Fibroblast of lung (primary cell): ENCODE data around the gene ZNF282. TPM values are rescaled to one million over a fixed set of nuclear protein-coding genes. Genes with fewer than 3 reads are reported as not detected.
A peak's percentile ranks its signal among the peaks of the same experiment; 100 is the strongest.

Experiments used
- DNase-seq, 2 donors: peaks; one replicate each; pipeline versions ENCODE4 v3.0.0 to v3.0.0-alpha.2; 2010; ENCODE audit warnings: low read depth in 2 of 2
- H2AFZ ChIP-seq: 2 replicates; pipeline ENCODE4 v1.5.1; 2012; ENCODE audit warnings: low read length, control low read depth, inconsistent platforms
- H3K27ac ChIP-seq: 2 replicates; pipeline ENCODE4 v1.5.1; 2011; ENCODE audit warnings: low read length, control low read depth; ENCODE audit not compliant: insufficient read depth
- H3K27me3 ChIP-seq: 2 replicates; pipeline ENCODE4 v1.5.1; 2011; ENCODE audit warnings: mild to moderate bottlenecking, low read length; ENCODE audit not compliant: control insufficient read depth, insufficient read depth
- H3K36me3 ChIP-seq: 2 replicates; pipeline ENCODE4 v1.5.1; 2011; ENCODE audit warnings: low read length; ENCODE audit not compliant: control insufficient read depth, insufficient read depth
- H3K4me1 ChIP-seq: 2 replicates; pipeline ENCODE4 v1.5.1; 2011; ENCODE audit warnings: low read length; ENCODE audit not compliant: control insufficient read depth, insufficient read depth; ENCODE audit errors: extremely low read depth
- H3K4me2 ChIP-seq: 2 replicates; pipeline ENCODE4 v1.5.1; 2011; ENCODE audit warnings: low read length, control low read depth; ENCODE audit not compliant: insufficient read depth; ENCODE audit errors: extremely low read depth
- H3K4me3 ChIP-seq, 4 experiments: fragments of 200-600 bp in 1 of 4; sonication (generic) in 1 of 4; replicated peaks in 1 of 4; 2 replicates each; pipeline ENCODE4 v1.5.1; 2011 to 2016; ENCODE audit warnings: low read length in 4 of 4, low read depth in 3 of 4, mild to moderate bottlenecking in 3 of 4, control low read depth in 2 of 4, inconsistent platforms in 1 of 4, mixed read lengths in 1 of 4; ENCODE audit not compliant: insufficient read depth in 1 of 4; ENCODE audit errors: control extremely low read depth in 1 of 4
- H3K79me2 ChIP-seq: 2 replicates; pipeline ENCODE4 v1.5.1; 2012; ENCODE audit warnings: mild to moderate bottlenecking, low read length, inconsistent platforms; ENCODE audit not compliant: control insufficient read depth, insufficient read depth
- H3K9ac ChIP-seq: 2 replicates; pipeline ENCODE4 v1.5.1; 2011; ENCODE audit warnings: mild to moderate bottlenecking, low read length, control low read depth; ENCODE audit not compliant: insufficient read depth
- H3K9me3 ChIP-seq: 2 replicates; pipeline ENCODE4 v1.5.1; 2012; ENCODE audit warnings: low read depth, low read length; ENCODE audit not compliant: control insufficient read depth, insufficient read depth
- H4K20me1 ChIP-seq: 2 replicates; pipeline ENCODE4 v1.5.1; 2011; ENCODE audit warnings: low read length; ENCODE audit not compliant: control insufficient read depth, insufficient read depth; ENCODE audit errors: extremely low read depth
- EZH2 ChIP-seq: IDR thresholded peaks from 2 replicates; pipeline ENCODE4 v1.5.1; 2012; ENCODE audit warnings: low read length, control low read depth, mild to moderate bottlenecking; ENCODE audit errors: missing control alignments
- polyA minus RNA-seq: library from RNA; depleted of rRNA, polyadenylated mRNA; stranded (reverse); fragments of >200 nt; gene quantifications from 2 replicates; pipeline ENCODE4 v1.2.3, GENCODE V29; 2011; ENCODE audit warnings: low replicate concordance
- polyA plus RNA-seq, 2 donors: library from polyadenylated mRNA; depleted of rRNA in 1 of 2; stranded (reverse) in 1 of 2; unstranded in 1 of 2; fragments of >200 nt; gene quantifications; 2 replicates each; pipeline ENCODE4 v1.2.1, GENCODE V29; 2011 to 2012; ENCODE audit warnings: missing spikeins in 1 of 2
- total RNA-seq: library from RNA; depleted of rRNA; stranded (reverse); fragments of >200 nt; gene quantifications from 2 replicates; pipeline ENCODE4 v1.2.1, GENCODE V29; 2014
- TF ChIP-seq, protein P1 (sequence below), 2 donors: IDR thresholded peaks in 1 of 2; conservative IDR thresholded peaks in 1 of 2; 1 replicate in 1 of 2; 2 replicates in 1 of 2; pipeline ENCODE4 v1.5.1; 2011 to 2012; ENCODE audit warnings: low read length in 2 of 2, control low read depth in 1 of 2, inconsistent platforms in 1 of 2, low read depth in 1 of 2, mild to moderate bottlenecking in 1 of 2

Gene ZNF282
- total RNA-seq: 16.7 and 23.1 TPM in 2 replicates
- polyA plus RNA-seq: 6.8 and 7.4 TPM in 2 replicates
- 11.2 and 12.3 TPM in 2 replicates for polyA plus RNA-seq (2012)
- polyA minus RNA-seq: 9.9 and 11.6 TPM in 2 replicates

DNA sequence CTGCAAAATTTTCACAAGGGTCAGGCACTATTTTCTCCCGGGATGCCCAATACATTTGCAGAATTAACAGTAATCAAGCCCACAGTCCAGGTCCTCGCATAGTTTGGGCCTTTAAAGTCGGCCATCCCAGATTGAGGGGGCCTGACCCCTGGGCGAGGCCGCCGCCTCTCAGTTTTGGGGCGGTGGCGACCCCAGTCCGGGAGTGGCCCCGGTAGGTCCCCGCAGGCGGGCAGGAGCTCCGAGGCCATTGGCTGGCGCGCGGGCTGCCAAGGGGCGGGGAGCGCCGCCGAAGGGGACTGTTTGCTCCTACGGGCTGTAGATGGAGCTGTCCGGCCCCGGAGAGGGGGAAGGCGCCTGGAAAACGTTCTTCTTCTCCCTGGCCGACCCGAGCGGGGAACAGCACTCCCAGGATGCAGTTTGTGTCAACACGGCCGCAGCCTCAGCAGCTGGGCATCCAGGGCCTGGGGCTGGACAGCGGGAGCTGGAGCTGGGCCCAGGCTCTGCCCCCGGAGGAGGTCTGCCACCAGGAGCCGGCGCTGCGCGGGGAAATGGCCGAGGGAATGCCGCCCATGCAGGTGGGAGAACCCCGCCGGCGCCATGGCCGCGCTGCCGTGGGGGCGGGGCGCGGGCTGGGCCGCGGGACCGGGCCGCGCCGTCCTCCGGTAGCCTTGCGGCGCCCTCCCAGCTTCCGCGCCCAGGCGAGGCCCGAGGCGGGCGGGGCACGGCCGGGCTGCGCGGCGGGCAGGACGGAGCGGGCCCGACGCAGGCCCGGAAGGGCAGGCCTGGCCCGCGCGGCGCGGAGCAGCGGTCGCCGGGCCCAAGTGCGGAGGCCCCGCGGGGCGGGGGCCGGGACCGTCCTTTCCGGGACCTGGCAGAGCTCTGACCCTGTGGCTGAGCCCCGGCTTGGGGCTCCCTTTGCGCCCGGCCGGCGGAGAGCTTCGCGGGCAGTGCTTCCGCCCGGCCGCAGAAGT is at the start of gene ZNF282:
ZNF282 (plus strand) TSS at position 367 of the 971 bp plus-strand sequence; CDS start at position 411, 44 bp downstream.
- H3K36me3 ChIP-seq: peaks cover 9% of the 10 kb centered on the region
- no peaks in the 10 kb centered on the region for H4K20me1 ChIP-seq
- peaks cover 10% of the 10 kb centered on the region for H3K4me1 ChIP-seq
- H3K4me3 ChIP-seq: peak within 1 kb of the TSS; percentile 81 to 89 (median 84)
- peak within 1 kb of the TSS; percentile 75 for H3K27ac ChIP-seq
- peak within 1 kb of the TSS; percentile 93 for H2AFZ ChIP-seq
- H3K27me3 ChIP-seq: no peaks in the 10 kb centered on the region
- H3K79me2 ChIP-seq: peaks cover 25% of the 10 kb centered on the region
- H3K9ac ChIP-seq: peak within 1 kb of the TSS; percentile 84
- TF ChIP-seq EZH2: no peak
- TF ChIP-seq, protein P1, sequence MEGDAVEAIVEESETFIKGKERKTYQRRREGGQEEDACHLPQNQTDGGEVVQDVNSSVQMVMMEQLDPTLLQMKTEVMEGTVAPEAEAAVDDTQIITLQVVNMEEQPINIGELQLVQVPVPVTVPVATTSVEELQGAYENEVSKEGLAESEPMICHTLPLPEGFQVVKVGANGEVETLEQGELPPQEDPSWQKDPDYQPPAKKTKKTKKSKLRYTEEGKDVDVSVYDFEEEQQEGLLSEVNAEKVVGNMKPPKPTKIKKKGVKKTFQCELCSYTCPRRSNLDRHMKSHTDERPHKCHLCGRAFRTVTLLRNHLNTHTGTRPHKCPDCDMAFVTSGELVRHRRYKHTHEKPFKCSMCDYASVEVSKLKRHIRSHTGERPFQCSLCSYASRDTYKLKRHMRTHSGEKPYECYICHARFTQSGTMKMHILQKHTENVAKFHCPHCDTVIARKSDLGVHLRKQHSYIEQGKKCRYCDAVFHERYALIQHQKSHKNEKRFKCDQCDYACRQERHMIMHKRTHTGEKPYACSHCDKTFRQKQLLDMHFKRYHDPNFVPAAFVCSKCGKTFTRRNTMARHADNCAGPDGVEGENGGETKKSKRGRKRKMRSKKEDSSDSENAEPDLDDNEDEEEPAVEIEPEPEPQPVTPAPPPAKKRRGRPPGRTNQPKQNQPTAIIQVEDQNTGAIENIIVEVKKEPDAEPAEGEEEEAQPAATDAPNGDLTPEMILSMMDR (conservative IDR thresholded peaks at IDR 0.05 in 1 of 2, IDR thresholded peaks at IDR 0.05 in 1 of 2; ENCODE audit: low read depth in 1 of 2, low read length in 2 of 2): peak; percentile 68 to 70
- DNase-seq: peak; percentile 89
- H3K4me2 ChIP-seq: peak within 1 kb of the TSS; percentile 89
- no peaks in the 10 kb centered on the region for H3K9me3 ChIP-seq

- Histone ChIP-seq H4K20me1 (no peaks in the 10 kb centered on the region), H3K36me3 (peaks cover 2% of the 10 kb centered on the region), H3K9ac (peak within 1 kb of the TSS; percentile 95), H3K4me2 (peak within 1 kb of the TSS; percentile 99), H3K9me3 (no peaks in the 10 kb centered on the region), H3K4me3 (peak within 1 kb of the TSS; percentile 74 to 93 (median 87)), H3K4me1 (no peaks in the 10 kb centered on the region), H3K27me3 (no peaks in the 10 kb centered on the region), H2AFZ (peak within 1 kb of the TSS; percentile 93), H3K27ac (peak within 1 kb of the TSS; percentile 90), H3K79me2 (peaks cover 43% of the 10 kb centered on the region)
- DNase-seq: peak; percentile 77 to 81
- TF ChIP-seq, protein P1 (conservative IDR thresholded peaks at IDR 0.05 in 1 of 2, IDR thresholded peaks at IDR 0.05 in 1 of 2; ENCODE audit: low read depth in 1 of 2, low read length in 2 of 2): peak in 1 of 2 donors; percentile 34
- TF ChIP-seq EZH2: no peak
These were observed 48.1 kb upstream of the ZNF282 start, which contains the start of gene ZNF398 for GRCh38 chr7:149147072-149147751. ZNF398 (plus strand) TSS chr7:149147453; CDS start chr7:149147743, 290 bp downstream.
